ENCODE data around the gene UGT1A10.
"Not testable (repeated sequence)": the region's sequence is repeated elsewhere in the genome, so short reads cannot be mapped to it uniquely, and the experiment has no call there.

UGT1A10 gene

DNA sequence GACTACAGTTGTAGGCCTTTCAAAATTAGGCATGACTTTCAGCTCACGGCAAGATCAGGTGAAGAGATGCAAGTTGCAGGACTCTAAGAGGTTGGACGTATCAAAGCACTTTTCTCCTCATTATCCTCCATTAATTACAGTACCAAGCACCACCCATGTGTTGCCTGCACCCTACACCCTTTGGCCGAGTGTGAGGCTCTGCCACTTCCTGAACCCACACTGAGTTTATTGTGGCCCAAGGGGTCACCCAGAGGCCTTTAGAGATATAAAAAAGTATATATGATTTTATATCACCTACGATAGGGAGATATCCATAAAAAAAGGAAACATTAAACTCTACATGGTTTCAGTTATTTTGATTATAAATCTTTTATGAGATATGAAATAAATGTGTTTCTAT lies 16.0 kb upstream of the UGT1A10 start:
- Histone ChIP-seq H3K27me3 (ENCODE audit: insufficient read depth, low read depth, severe bottlenecking) (no peaks in the 10 kb centered on the region), H3K36me3 (no peaks in the 10 kb centered on the region), H3K4me3 (ENCODE audit: low read depth, low read length) (no peak overlapping the region), H3K9me3 (ENCODE audit: severe bottlenecking) (peaks cover 5% of the 10 kb centered on the region), H3K27ac (no peak overlapping the region)
- TF ChIP-seq CTCF (IDR thresholded peaks at IDR 0.05; ENCODE audit: low read depth, low read length) = no peak
- DNase-seq = no peak

GRCh38 chr2:233621863-233622262 lies 14.4 kb upstream of the UGT1A10 start:
- H3K36me3 ChIP-seq, DNase-seq, H3K27ac ChIP-seq: not testable (repeated sequence)

DNA sequence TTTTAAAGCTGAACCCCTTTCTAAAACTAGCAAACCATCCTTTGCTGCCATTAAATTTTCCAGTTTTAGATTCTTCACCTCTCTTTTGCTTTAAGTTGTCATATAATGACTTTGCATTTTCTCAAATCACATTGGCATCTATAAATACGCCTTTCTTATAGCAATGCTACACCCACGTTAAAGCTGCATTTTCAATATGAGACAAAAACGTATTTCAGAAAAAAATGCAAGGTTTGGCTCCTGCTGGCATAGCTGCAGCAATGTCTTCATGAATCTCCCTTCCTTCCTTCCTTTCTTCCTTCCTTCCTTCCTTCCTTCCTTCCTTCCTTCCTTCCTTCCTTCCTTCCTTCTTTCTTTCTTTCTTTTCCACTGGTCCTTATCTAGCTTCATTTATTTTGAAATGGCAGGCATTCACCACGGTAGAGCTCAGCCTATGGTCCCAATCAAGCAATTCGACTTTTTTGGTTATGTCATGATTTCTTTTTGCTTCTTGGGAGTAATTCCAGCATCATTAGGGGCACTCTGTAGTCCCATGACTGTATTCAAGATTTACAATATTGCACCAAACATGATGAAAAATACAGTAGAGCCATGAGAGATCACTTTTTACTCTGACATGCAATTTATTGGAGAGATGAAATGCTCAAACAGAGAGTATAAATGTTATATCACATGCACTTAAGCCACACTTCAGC lies 8.8 kb upstream of the UGT1A10 start:
- Histone ChIP-seq H3K27ac (no peak overlapping the region), H3K4me3 (ENCODE audit: low read depth, low read length) (no peak overlapping the region), H3K36me3 (no peaks in the 10 kb centered on the region), H3K27me3 (ENCODE audit: insufficient read depth, low read depth, severe bottlenecking) (no peaks in the 10 kb centered on the region), H3K9me3 (ENCODE audit: severe bottlenecking) (peaks cover 3% of the 10 kb centered on the region)
- DNase-seq = no peak
- no peak for TF ChIP-seq CTCF (IDR thresholded peaks at IDR 0.05; ENCODE audit: low read depth, low read length)

More at GRCh38 chr2:233621863-233622262, 14.4 kb upstream of the UGT1A10 start:
- H3K4me3 ChIP-seq (ENCODE audit: low read depth, low read length); H3K9me3 ChIP-seq (ENCODE audit: severe bottlenecking); H3K27me3 ChIP-seq (ENCODE audit: insufficient read depth, low read depth, severe bottlenecking): not testable (repeated sequence)

- peaks cover 4% of the 10 kb centered on the region for H3K9me3 ChIP-seq (ENCODE audit: severe bottlenecking)
- H3K36me3 ChIP-seq = no peaks in the 10 kb centered on the region
- DNase-seq = peak; percentile 14
- no peak overlapping the region for H3K27ac ChIP-seq
- H3K4me3 ChIP-seq (ENCODE audit: low read depth, low read length) = no peak overlapping the region
- no peaks in the 10 kb centered on the region for H3K27me3 ChIP-seq (ENCODE audit: insufficient read depth, low read depth, severe bottlenecking)
- no peak for TF ChIP-seq CTCF (IDR thresholded peaks at IDR 0.05; ENCODE audit: low read depth, low read length)
These were observed 2.6 kb downstream of the UGT1A10 start for GRCh38 chr2:233638836-233639235.

DNA sequence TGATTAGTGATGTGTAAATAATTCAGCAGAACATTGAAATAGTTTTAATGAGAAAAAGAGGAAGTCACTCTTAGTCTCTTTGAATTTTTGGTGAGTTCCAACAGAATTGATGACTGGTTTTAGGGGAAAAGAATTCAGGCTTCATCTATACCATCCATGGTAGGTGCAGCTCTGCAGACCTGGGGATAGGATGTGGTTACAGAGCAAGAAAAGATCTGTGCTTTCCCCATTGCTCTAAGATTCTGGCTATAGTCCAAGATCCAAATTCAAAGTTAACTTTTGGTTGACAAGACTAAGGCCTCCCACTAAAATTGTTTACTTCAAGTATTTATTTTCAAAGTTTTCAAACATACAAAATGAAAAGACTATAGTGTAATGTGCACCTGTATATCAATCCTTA lies 3.6 kb downstream of the UGT1A10 start:
- H3K27ac ChIP-seq = no peak overlapping the region
- H3K9me3 ChIP-seq (ENCODE audit: severe bottlenecking) = peaks cover 4% of the 10 kb centered on the region
- H3K27me3 ChIP-seq (ENCODE audit: insufficient read depth, low read depth, severe bottlenecking) = no peaks in the 10 kb centered on the region
- no peak for DNase-seq
- no peak for TF ChIP-seq CTCF (IDR thresholded peaks at IDR 0.05; ENCODE audit: low read depth, low read length)
- no peak overlapping the region for H3K4me3 ChIP-seq (ENCODE audit: low read depth, low read length)
- H3K36me3 ChIP-seq = no peaks in the 10 kb centered on the region

DNA sequence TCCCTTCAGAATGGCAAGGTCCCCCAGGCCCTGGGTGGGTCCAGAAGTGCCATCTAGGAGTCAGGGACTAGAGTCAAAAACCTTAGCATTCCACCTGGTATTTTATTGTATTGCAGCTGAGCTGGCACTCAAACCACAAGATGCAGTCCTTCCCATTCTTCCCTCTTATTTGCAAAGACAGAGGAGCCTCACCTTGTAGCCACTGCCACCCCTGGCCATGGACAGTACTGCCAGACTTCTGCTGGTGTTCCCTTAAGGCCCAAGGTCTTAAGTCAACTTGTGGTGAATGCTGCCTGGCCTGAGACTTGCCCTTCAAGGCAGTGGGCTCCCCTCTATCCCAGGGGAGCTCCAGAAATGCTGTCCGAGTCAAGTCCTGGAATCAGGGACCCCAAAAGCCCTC lies 6.9 kb downstream of the UGT1A10 start:
- Histone ChIP-seq H3K27ac (no peak overlapping the region), H3K4me3 (ENCODE audit: low read depth, low read length) (no peak overlapping the region), H3K27me3 (ENCODE audit: insufficient read depth, low read depth, severe bottlenecking) (no peaks in the 10 kb centered on the region), H3K36me3 (no peaks in the 10 kb centered on the region), H3K9me3 (ENCODE audit: severe bottlenecking) (peaks cover 12% of the 10 kb centered on the region)
- DNase-seq = peak; percentile 13
- TF ChIP-seq CTCF (IDR thresholded peaks at IDR 0.05; ENCODE audit: low read depth, low read length) = peak; percentile 41

GRCh38 chr2:233646033-233646432 lies 9.8 kb downstream of the UGT1A10 start:
- not testable (repeated sequence) for DNase-seq; H3K27me3 ChIP-seq (ENCODE audit: insufficient read depth, low read depth, severe bottlenecking); H3K4me3 ChIP-seq (ENCODE audit: low read depth, low read length); H3K27ac ChIP-seq; H3K36me3 ChIP-seq
- peaks cover 12% of the 10 kb centered on the region for H3K9me3 ChIP-seq (ENCODE audit: severe bottlenecking)

Data from WERI-Rb-1 (cell line).